ENCODE results near the gene SCUBE1.
A peak's percentile ranks its signal among the peaks of the same experiment; 100 is the strongest.

The SCUBE1 gene

GRCh38 chr22:43155789-43156188, 187.4 kb downstream of the SCUBE1 start:
- no peak for DNase-seq (ENCODE audit: low read depth)

- DNase-seq (ENCODE audit: low read depth), result no peak
These were observed 188.2 kb downstream of the SCUBE1 start for GRCh38 chr22:43154887-43155536.

GRCh38 chr22:43153899-43154298, 189.3 kb downstream of the SCUBE1 start:
- DNase-seq (ENCODE audit: low read depth), result no peak

- DNase-seq (ENCODE audit: low read depth), result peak; percentile 51
These were observed 190.7 kb downstream of the SCUBE1 start for GRCh38 chr22:43152357-43153071.

GRCh38 chr22:43152003-43152356, 191.2 kb downstream of the SCUBE1 start:
- DNase-seq (ENCODE audit: low read depth), result peak; percentile 12

- DNase-seq (ENCODE audit: low read depth), result peak; percentile 56
These were observed 191.7 kb downstream of the SCUBE1 start, which contains the start of gene TSPO for GRCh38 chr22:43151251-43152002. Gene TSPO (plus strand): TSS chr22:43151559. CDS start chr22:43159239, 7,680 bp downstream.

- no peak for DNase-seq (ENCODE audit: low read depth)
These were observed 192.4 kb downstream of the SCUBE1 start for GRCh38 chr22:43150731-43151206.

- no peak for DNase-seq (ENCODE audit: low read depth)
These were observed 194.6 kb downstream of the SCUBE1 start for GRCh38 chr22:43148581-43148980.

GRCh38 chr22:43147821-43148220, 195.4 kb downstream of the SCUBE1 start:
- no peak for DNase-seq (ENCODE audit: low read depth)

Data from activated T-cell treated with anti-CD3 and anti-CD28 coated beads for 1 hour (primary cell).